ENCODE data around the gene RFPL3. TPM values are rescaled to one million over a fixed set of nuclear protein-coding genes. Genes with fewer than 3 reads are reported as not detected.

The RFPL3 gene
- total and polyA plus RNA-seq, 2 donors (not counting 3 experiments of a cell fraction or from before 2014, with no cell fraction given): not detected

GRCh38 chr22:32409977-32410376 is 52.3 kb downstream of the RFPL3 start:
- TF ChIP-seq FOS (IDR thresholded peaks at IDR 0.05; ENCODE audit: borderline replicate concordance, insufficient read depth, low read length) (no peak), CTCF (IDR thresholded peaks at IDR 0.05; ENCODE audit: extremely low read depth in 1 of 2, insufficient read depth in 1 of 2, low read depth in 1 of 2, low read length in 2 of 2) (no peak), EZH2 (IDR thresholded peaks at IDR 0.05; ENCODE audit: borderline replicate concordance, low read depth, low read length, severe bottlenecking) (no peak), POLR2AphosphoS5 (IDR thresholded peaks at IDR 0.05; ENCODE audit: insufficient read depth, low read depth, low read length) (no peak), MYC (IDR thresholded peaks at IDR 0.05; ENCODE audit: low read depth, low read length) (no peak), POLR2A (IDR thresholded peaks at IDR 0.05; ENCODE audit: low read depth, low read length) (no peak), JUN (IDR thresholded peaks at IDR 0.05; ENCODE audit: borderline replicate concordance, insufficient read depth, insufficient read length, low read depth) (no peak), MAX (IDR thresholded peaks at IDR 0.05; ENCODE audit: insufficient read depth, insufficient read length) (no peak), GATA2 (IDR thresholded peaks at IDR 0.05; ENCODE audit: insufficient read depth, insufficient read length, low read depth, low read length) (no peak)
- Histone ChIP-seq H4K20me1 (replicated peaks; ENCODE audit: control insufficient read depth, extremely low read depth, insufficient read depth, low read length) (no peaks in the 10 kb centered on the region), H3K4me1 (ENCODE audit: control insufficient read depth, extremely low read depth, insufficient read depth, low read length) (peaks cover 14% of the 10 kb centered on the region), H3K79me2 (ENCODE audit: control insufficient read depth, insufficient read depth, low read length) (peaks cover 41% of the 10 kb centered on the region), H3K9me3 (replicated peaks; ENCODE audit: control insufficient read depth, insufficient read depth, low read length) (no peaks in the 10 kb centered on the region), H2AFZ (ENCODE audit: low read depth, low read length) (no peak overlapping the region), H3K4me2 (ENCODE audit: insufficient read depth, low read length) (peak overlapping the region; percentile 33), H3K9me1 (replicated peaks; ENCODE audit: control insufficient read depth, extremely low read depth, insufficient read depth, low read length) (no peaks in the 10 kb centered on the region), H3K27me3 (ENCODE audit: control insufficient read depth in 2 of 2, insufficient read depth in 2 of 2, low read length in 2 of 2) (no peaks in the 10 kb centered on the region), H3K27ac (ENCODE audit: insufficient read depth, low read depth, low read length) (no peak overlapping the region), H3K36me3 (ENCODE audit: control insufficient read depth in 2 of 2, extremely low read depth in 1 of 2, insufficient read depth in 2 of 2, low read length in 2 of 2) (peaks cover 18% of the 10 kb centered on the region in 2 experiments), H3K4me3 (replicated peaks in 1 of 3; ENCODE audit: insufficient read depth in 1 of 3, low read depth in 1 of 3, low read length in 3 of 3) (no peak overlapping the region), H3K9ac (replicated peaks; ENCODE audit: extremely low read depth, insufficient read depth, low read length) (no peak overlapping the region)
- intact Hi-C loops (cut with micrococcal nuclease) (no loop called here), dilution Hi-C loops (cut with MboI; ENCODE audit: extremely low pct_ligation_motif_present, low sequenced_read_pairs) (no loop called here)
- ChIA-PET CTCF (interaction anchor here (0.7 to 1.5 kb wide), 2 partner anchors 10 to 11 kb away, joined by 4 read pairs; no protein-coding TSS in a partner anchor), POLR2A (no interaction called here)
- DNase-seq (ENCODE audit: low read depth, low spot score): no peak
- no TSS peak for BruUV-seq (replicated peaks)
- FAIRE-seq: no peak

All from endothelial cell of umbilical vein (primary cell).